Nucleus accumbens (tissue), 56 donors: Measurements from ENCODE around the gene RSPH3.
"Not testable (repeated sequence)": the region's sequence is repeated elsewhere in the genome, so short reads cannot be mapped to it uniquely, and the experiment has no call there.

ENCODE experiments used
- DNase-seq, 56 donors: peaks; one replicate each; lab custom pipeline; 2025; lab: John Stamatoyannopoulos, UW

Gene RSPH3, protein sequence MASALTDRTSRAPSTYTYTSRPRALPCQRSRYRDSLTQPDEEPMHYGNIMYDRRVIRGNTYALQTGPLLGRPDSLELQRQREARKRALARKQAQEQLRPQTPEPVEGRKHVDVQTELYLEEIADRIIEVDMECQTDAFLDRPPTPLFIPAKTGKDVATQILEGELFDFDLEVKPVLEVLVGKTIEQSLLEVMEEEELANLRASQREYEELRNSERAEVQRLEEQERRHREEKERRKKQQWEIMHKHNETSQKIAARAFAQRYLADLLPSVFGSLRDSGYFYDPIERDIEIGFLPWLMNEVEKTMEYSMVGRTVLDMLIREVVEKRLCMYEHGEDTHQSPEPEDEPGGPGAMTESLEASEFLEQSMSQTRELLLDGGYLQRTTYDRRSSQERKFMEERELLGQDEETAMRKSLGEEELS

DNA sequence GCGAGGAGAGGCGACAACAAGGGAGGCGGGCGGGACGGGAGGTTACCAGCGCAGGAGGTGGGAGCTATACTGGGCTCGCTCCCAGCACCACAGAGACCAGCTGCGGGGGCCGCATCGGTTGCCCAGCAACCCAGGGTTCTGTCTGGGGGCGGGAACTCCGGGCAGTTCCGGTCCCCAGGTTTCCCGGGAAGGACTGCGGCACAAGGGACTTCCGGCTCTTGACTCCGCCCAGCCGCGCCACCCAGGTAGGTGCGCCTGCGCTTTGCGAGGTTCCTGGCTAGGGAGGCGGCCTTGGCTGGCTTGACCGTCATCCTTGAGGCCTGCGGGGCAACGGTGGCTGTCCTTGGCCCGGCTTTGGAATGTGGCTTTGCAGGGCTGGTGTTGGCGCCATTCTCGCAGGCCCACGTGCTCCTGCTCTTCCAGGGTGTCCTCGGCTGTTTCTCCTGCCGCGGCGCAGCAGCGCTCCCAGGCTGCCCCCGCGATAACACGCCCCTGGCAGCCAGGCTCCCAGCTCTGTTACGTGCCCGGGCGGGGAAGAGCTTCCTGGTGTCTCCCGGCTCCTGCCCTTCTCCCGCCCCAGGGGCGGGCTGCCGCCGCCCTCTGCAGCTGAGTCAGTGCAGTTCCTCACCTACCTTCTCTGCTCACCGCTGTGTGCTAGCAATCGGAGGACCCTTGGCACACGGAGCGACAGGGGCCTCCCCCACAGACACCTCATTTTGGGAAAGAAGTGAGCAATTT is at the start of gene RSPH3:
TSS of gene RSPH3 (minus strand) at position 537 of the 738 bp plus-strand sequence. CDS start 652 bp downstream, outside the sequence.
- DNase-seq, result peak in 55 of 56 donors; percentile 49 to 96 (median 82)

DNA sequence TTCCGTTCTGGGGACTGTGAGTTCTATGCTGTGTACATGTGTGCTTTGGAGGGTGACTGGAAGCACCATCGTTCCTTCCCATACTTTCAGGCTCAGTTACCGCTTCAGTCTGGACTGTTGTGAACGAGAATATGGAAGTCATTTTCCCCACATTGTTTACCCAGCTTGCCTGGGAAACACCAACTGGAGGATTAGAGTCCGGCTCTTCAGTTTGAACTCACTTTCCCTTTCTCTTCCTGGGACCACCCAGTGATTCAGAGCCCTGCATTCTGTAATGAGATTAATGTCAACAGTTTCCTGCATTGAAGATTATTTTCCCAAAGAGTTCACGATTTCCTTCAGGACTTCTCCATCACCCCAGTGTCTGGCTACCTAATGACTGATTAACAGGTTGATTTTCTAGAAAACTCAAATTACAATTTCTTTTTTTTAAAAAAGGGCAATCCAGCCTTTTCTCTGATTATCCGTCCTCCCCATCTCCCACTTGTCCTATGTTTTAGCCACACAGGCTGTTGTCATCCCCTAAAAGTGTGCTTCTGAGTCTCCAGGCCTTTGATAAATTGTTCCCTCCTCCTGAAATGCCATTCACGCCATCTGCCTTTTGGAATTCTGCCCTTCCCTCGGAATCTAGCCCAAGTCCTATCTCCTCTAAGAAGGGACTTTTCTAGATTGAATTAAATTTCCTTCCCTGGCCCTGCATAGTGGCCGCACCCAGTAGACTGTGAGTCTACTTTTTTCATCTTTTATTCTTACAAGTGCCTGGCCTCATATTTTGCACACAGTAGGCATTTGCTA is 48.1 kb upstream of the RSPH3 start:
- DNase-seq, result no peak

DNA sequence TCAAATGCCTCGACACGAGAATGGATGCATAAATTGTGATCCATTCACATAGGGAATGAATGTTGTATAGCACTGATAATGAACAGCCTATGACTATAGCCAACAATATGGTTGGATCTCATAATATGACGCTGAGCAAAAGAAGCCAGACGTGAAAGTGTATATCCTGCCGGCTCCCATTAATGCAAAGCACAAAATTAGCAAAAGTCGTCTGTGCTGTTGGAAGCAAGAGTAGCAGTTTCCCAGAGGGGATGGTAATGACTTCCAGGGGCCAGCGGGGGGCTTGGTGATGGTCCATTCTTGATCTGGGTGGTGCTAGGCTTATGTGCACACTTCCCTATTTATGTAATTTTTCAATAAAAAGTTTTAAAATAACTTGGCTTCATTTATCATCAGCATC is 45.8 kb upstream of the RSPH3 start:
- DNase-seq, result no peak

DNA sequence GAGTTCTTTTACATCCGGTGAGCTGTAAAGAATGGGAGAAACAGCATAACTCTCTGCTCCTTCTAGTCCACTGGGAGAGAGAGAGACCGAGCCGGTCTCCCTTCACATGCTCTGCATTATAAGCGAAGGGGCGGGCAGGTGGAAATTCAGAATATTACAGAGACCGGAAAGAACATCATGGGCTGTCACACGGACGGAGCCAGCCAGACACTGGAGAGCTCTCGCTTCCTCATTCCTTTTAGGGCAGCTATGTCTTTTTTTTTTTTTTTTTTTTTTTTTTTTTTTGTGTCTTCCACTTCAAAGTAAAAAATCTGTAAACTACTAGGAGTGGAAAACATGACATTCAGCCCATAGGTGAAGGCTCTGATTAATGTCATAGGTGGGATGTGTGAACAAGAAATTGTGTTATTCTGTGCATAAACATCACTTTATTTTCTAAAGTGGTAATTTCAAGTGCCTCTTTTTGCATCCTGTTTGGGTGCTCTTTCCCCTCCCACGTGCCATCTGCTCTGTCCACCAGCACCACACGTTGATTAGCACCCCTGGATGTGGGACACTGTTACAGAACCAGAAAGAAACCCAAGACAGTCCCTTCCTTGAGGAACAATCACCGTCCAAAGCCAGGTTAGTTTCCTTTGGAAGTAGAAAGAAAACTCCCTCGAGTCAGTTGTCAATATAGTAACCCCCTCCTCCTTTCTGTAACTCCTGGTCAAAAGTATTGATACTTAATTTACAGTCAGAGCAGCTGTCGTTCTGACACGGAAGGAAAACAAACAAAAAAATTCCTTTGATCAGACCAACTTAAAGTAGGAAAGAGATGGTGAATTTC is 45.1 kb upstream of the RSPH3 start, which contains the start of gene TAGAP:
TSS of gene TAGAP (minus strand) at position 93 of the 829 bp plus-strand sequence. CDS start 845 bp downstream, outside the sequence.
- peak in 8 of 56 donors; percentile 3 to 47 (median 16) for DNase-seq

DNA sequence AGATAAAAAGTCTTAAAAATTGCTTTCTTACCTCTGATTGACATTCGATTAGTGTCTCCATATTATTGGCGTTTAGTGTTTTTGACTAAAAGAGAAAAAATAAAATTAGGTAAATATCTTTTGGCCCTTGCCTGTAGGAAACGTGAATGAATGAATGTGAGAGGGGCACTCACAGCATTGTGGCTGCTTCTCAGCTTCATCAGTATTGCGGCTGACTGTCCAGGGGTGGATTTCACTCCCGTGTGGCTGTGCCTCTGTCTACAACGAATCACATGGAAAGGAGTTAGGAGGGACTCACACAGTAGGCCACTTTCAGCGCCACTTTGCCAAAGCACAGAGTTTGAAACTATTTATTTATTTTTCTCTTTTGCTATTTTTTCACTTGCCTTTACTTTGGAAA is 43.9 kb upstream of the RSPH3 start:
- DNase-seq, result no peak

DNA sequence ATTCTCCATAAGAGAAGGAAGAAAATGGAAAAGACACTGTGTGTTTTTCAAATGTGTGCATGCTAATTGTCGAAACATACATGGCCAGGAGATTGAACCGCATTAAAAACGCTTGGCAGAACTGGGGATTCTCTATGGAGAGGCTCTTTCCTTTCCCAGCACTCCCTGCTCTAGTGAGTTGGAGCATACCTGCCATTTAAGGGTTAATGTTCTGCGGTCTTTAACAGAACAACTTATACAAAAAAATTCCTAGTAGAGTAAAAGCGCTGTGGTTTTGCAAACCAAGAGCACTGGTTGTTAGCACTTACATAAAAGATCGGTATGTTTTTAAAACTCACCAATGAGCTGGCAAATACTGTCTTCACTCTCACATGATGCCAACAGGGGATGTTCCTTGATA is 43.2 kb upstream of the RSPH3 start:
- DNase-seq, result no peak

DNA sequence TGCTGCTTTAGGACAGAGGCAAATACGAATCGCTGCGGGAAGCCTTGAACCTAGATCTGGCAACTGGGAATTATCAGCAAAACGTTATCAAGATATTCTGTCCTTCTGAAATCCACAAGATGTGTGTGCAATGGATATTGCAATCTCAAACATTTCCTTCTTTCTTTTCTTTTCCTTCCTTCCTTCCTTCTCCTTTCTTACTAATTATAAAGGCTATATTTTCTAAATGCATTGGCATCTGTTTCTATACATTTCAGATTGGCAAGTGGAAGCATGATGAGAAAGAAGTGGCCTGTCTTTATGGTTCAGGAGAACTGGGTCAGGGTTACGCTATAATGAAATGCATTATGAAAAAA is 42.8 kb upstream of the RSPH3 start:
- DNase-seq, result no peak

DNA sequence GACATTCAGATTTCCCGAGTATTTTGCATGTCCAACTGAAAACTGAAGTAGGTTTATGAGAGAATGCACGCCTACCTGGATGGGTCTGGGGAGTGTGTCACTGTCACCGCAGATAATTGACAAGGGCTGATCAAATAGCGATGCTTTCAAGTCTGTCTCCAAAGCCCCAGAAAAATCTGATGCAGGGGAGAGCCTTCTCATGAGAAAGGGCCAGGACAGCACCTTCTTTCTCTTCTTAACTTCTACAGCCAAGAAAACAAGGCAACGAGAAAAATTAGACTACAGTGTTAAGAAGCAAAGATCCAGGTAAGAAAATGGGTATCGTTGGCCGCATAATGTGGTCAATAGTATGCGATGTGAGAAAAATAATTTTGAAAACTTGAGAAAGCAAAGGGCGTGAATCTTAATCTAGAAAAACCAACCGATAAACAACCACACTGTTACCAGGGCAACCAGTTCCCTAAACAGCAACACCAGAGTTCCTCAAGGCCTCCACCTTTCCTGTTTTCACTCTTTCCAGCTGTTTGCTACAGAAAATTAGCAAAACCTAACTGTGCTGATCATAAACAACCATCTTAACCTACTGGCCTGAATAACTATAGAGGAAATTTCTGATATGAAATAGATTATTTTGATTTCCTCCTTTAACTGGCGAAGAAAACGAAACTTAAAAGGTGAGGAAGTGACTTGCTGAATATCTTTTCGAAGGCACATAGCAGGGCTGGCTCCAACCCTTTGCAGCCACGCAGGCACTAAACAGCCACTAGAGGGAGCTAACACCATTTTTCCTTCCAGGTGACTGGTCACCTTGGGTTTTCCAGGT is 42.2 kb upstream of the RSPH3 start:
- DNase-seq, result peak in 38 of 56 donors; percentile 6 to 66 (median 26)

- DNase-seq, result no peak
Observed at GRCh38 chr6:159041181-159041580, 41.2 kb upstream of the RSPH3 start.

GRCh38 chr6:159039885-159040258 is 39.9 kb upstream of the RSPH3 start:
- no peak for DNase-seq

DNA sequence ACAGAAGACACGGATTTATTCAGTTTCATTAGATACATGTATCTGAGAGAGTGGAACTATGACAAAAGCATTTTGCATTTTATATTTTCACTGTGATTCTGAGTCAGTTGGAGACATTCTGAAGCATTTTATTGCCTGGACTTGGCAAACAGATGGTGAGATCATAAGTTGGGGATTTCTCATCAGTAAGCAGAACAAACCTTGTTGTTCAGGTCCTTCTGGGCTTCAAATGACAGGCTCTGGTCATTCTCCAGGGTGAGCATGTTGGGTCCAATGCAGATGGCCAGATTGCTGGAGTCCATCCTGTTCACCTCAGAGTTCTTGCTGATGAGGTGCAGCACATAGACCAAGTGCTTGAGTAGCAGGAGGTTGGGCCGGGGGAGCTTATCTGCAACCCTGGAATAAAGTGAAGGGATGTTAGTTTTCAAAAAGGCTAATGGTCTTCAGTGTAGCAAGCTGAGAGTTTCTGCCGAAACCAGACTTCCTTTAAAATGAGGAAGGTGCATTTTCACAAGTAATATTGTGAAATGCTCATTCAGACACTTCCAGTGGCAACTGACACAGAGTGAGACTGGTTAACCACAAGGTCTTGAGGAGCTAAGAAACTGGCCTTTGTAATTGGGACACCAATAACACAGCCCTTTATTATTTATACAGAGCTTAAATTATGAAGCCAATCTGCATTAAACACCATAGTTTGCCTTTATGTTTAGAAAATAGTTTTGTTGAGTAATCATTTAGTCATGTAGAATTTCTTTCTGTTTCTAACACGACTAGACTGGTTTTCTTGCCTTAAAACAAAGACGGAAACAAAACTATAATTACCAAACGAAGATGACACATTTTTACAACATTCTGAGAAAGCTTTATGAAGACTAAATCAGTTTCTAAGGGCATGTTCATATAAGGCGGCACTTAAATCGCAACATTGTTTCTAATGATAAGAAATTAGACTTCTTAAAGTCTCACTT is 39.2 kb upstream of the RSPH3 start:
- peak in 1 of 56 donors; percentile 19 for DNase-seq

- not testable (repeated sequence) for DNase-seq
Observed at GRCh38 chr6:159038318-159038717, 38.3 kb upstream of the RSPH3 start.

GRCh38 chr6:159037756-159038290 is 37.8 kb upstream of the RSPH3 start:
- no peak for DNase-seq

GRCh38 chr6:159036673-159037072 is 36.7 kb upstream of the RSPH3 start:
- no peak for DNase-seq

DNA sequence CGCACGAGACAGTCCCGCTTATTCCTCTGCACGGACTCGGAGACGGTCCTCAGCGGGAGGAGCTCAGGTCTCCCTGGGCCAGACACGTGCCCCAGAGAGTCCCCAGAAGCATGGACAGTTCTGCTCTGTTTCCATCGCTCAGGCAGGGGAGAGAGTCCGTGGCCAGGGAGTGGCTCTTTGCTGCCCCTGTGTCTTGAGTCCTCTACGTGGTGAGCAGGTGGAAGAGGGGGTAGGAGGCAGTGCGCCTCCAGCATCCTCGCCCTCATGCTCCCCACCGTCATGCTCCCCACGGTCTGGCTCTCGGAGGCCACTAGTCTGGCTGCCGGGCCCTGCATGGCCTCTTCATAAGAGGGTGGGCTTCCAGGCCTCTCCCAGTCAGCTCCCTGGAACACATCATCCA is 35.9 kb upstream of the RSPH3 start:
- DNase-seq, result no peak

DNA sequence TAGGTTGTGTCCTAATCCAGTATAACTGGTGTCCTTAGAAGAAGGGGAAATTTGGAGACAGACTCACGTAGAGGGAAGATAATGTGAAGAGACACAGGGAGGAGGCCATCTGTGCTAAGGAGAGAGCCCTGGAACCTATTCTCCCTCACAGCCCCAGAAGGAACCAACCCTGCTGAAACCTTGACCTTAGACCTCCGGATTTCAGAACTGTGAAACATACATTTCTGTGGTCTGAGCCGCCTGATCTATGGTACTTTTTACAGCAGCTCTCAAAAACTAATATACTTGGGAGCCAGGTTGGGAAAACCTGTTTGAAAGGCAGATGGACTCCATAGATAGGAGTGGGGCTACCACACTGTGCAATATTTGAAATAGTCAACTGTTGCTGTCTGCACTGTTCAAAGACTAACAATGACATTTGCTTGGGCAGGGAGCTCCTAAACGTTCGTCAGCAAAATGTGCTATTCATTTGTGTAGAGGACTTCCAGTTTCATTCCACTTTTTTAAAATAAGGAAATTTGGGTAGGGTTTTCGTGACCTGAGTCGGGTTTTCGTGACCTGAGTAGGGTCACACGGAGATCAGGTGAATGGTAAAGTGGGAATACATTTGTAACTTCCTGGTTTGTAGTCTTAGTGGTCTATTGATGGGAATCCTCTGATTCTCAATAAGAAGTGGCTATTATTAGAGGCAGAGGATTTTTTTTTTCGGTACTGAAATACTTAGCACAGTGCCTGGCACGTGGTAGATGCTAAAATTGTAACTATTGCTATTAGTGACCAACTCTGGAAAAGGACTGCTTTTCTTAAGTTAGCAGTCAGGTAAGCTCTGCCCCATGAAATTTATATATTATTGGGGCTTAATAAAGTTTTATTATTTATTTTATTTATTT is 33.4 kb upstream of the RSPH3 start:
- DNase-seq, result no peak

- DNase-seq, result no peak
Observed at GRCh38 chr6:159031846-159032245, 31.8 kb upstream of the RSPH3 start.
